ENCODE data around the gene HMSD.

Gene HMSD

GRCh38 chr18:63960891-63961290, 11.8 kb downstream of the HMSD start:
- no peak for DNase-seq

GRCh38 chr18:63961435-63961980, 12.4 kb downstream of the HMSD start:
- DNase-seq, result no peak

GRCh38 chr18:63962137-63962536, 13.0 kb downstream of the HMSD start:
- DNase-seq, result no peak

GRCh38 chr18:63963615-63964256, 14.6 kb downstream of the HMSD start:
- peak; percentile 22 for DNase-seq

GRCh38 chr18:63964908-63965307, 15.8 kb downstream of the HMSD start:
- no peak for DNase-seq

- DNase-seq, result no peak
Observed at GRCh38 chr18:63965716-63966330, 16.7 kb downstream of the HMSD start.

- peak; percentile 75 for DNase-seq
Observed at GRCh38 chr18:63969942-63970808, 21.1 kb downstream of the HMSD start, which contains the start of gene SERPINB8. TSS of gene SERPINB8 (plus strand) at chr18:63970081. CDS start at chr18:63978309, 8,228 bp downstream.

GRCh38 chr18:63970809-63971205, 21.7 kb downstream of the HMSD start:
- no peak for DNase-seq

GRCh38 chr18:63971320-63972001, 22.4 kb downstream of the HMSD start:
- no peak for DNase-seq

GRCh38 chr18:63972002-63972376, 22.9 kb downstream of the HMSD start:
- DNase-seq, result no peak

GRCh38 chr18:63974991-63975390, 25.9 kb downstream of the HMSD start:
- no peak for DNase-seq

- no peak for DNase-seq
Observed at GRCh38 chr18:63975628-63976027, 26.5 kb downstream of the HMSD start.

GRCh38 chr18:63977040-63977439, 27.9 kb downstream of the HMSD start:
- DNase-seq, result no peak

- no peak for DNase-seq
Observed at GRCh38 chr18:63979409-63979920, 30.4 kb downstream of the HMSD start.

- DNase-seq, result no peak
Observed at GRCh38 chr18:63980027-63980426, 30.9 kb downstream of the HMSD start.

GRCh38 chr18:63980896-63981460, 31.9 kb downstream of the HMSD start:
- DNase-seq, result no peak

- DNase-seq, result no peak
Observed at GRCh38 chr18:63981719-63982118, 32.6 kb downstream of the HMSD start.

GRCh38 chr18:63982361-63982760, 33.3 kb downstream of the HMSD start:
- DNase-seq, result no peak

GRCh38 chr18:63986885-63987284, 37.8 kb downstream of the HMSD start:
- no peak for DNase-seq

- DNase-seq, result no peak
Observed at GRCh38 chr18:63987743-63988142, 38.6 kb downstream of the HMSD start.

GRCh38 chr18:63992751-63993150, 43.6 kb downstream of the HMSD start:
- DNase-seq, result no peak

GRCh38 chr18:63994783-63995399, 45.8 kb downstream of the HMSD start:
- DNase-seq, result peak; percentile 28

All from stimulated activated CD4-positive, alpha-beta T cell treated with anti-CD3 and anti-CD28 coated beads, Interleukin-4, amount 100 ng/mL, for 1 hour (primary cell).